ENCODE data around the gene PIRT. TPM values are rescaled to one million over a fixed set of nuclear protein-coding genes. Genes with fewer than 3 reads are reported as not detected.

PIRT gene
- total RNA-seq, 1 donor from 2014 or later: 6.4 TPM

- Histone ChIP-seq H3K27me3 (no peaks in the 10 kb centered on the region), H3K9me3 (no peaks in the 10 kb centered on the region), H3K27ac (no peak overlapping the region), H3K4me3 (no peak overlapping the region), H3K4me1 (no peaks in the 10 kb centered on the region), H3K36me3 (no peaks in the 10 kb centered on the region)
- intact Hi-C loops (cut with DNase I): no loop called here
- no peak for DNase-seq (ENCODE audit: extremely low spot score in 2 of 2)
- TF ChIP-seq CTCF (IDR thresholded peaks at IDR 0.05) (no peak), POLR2AphosphoS5 (IDR thresholded peaks at IDR 0.05; ENCODE audit: insufficient read depth in 1 of 2, low read depth in 1 of 2) (no peak), POLR2A (IDR thresholded peaks at IDR 0.05) (no peak)
Measured at GRCh38 chr17:10821770-10822169, 16.1 kb downstream of the PIRT start.

DNA sequence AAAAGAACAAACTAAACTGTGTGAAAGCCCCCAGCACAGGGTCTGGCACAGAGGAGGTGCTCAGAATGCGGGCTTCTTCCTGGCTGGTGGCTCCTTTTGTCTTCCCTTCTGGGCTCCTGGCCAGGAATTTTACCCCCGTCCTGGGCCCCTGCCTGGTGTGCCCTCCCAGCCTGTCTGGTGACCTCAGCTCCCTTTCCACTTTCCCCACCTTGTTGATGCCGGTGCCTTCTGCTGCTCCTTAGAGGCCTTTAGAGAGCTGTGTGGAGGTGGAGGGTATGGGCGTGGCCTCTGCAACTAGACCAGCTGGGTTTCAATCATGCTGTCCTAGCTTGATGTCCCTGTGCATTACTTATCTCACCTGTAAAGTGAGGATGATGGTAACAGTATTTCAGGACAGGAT, 16.8 kb downstream of the PIRT start:
- intact Hi-C loops (cut with DNase I): no loop called here

DNA sequence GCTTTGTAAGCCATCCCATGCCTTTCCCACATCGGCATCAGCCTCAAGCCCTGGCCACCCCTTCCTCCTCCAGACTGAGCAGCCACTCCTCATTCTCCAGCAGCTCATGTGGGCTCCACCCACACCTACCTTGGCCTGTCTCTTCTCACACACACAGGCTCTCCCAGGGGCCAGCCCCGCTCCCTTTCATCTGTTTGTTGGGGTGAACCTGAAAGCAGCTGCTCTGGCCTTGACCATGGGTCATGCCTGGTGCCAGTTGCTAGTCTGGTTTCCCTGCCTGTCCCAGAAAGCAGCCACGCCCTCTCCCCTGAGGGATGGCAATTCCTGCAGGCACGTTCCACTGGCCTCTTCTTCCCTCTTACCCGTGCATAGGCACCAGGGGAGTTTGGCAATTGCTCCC, 22.6 kb downstream of the PIRT start:
- H3K4me3 ChIP-seq: no peak overlapping the region
- no peaks in the 10 kb centered on the region for H3K27me3 ChIP-seq
- no peaks in the 10 kb centered on the region for H3K36me3 ChIP-seq
- TF ChIP-seq CTCF (IDR thresholded peaks at IDR 0.05): no peak
- TF ChIP-seq POLR2A (IDR thresholded peaks at IDR 0.05): no peak
- no peak for TF ChIP-seq POLR2AphosphoS5 (IDR thresholded peaks at IDR 0.05; ENCODE audit: insufficient read depth in 1 of 2, low read depth in 1 of 2)
- no peak overlapping the region for H3K27ac ChIP-seq
- intact Hi-C loops (cut with DNase I): no loop called here
- no peaks in the 10 kb centered on the region for H3K9me3 ChIP-seq
- no peaks in the 10 kb centered on the region for H3K4me1 ChIP-seq
- no peak for DNase-seq (ENCODE audit: extremely low spot score in 2 of 2)

More for the DNA sequence above, 16.8 kb downstream of the PIRT start:
- H3K9me3 ChIP-seq: no peaks in the 10 kb centered on the region
- no peak overlapping the region for H3K4me3 ChIP-seq
- no peak overlapping the region for H3K27ac ChIP-seq
- no peaks in the 10 kb centered on the region for H3K27me3 ChIP-seq
- H3K4me1 ChIP-seq: no peaks in the 10 kb centered on the region
- H3K36me3 ChIP-seq: no peaks in the 10 kb centered on the region
- DNase-seq (ENCODE audit: extremely low spot score in 2 of 2): no peak
- TF ChIP-seq POLR2A (IDR thresholded peaks at IDR 0.05) (no peak), CTCF (IDR thresholded peaks at IDR 0.05) (no peak), POLR2AphosphoS5 (IDR thresholded peaks at IDR 0.05; ENCODE audit: insufficient read depth in 1 of 2, low read depth in 1 of 2) (no peak)

- TF ChIP-seq CTCF (IDR thresholded peaks at IDR 0.05) (no peak), POLR2A (IDR thresholded peaks at IDR 0.05) (no peak), POLR2AphosphoS5 (IDR thresholded peaks at IDR 0.05; ENCODE audit: insufficient read depth in 1 of 2, low read depth in 1 of 2) (no peak)
- Histone ChIP-seq H3K36me3 (no peaks in the 10 kb centered on the region), H3K4me3 (no peak overlapping the region), H3K27me3 (no peaks in the 10 kb centered on the region), H3K27ac (no peak overlapping the region), H3K4me1 (no peaks in the 10 kb centered on the region), H3K9me3 (no peaks in the 10 kb centered on the region)
- DNase-seq (ENCODE audit: extremely low spot score in 2 of 2): no peak
- intact Hi-C loops (cut with DNase I): no loop called here
Measured at GRCh38 chr17:10814075-10814474, 23.8 kb downstream of the PIRT start.

- no peak for TF ChIP-seq POLR2A (IDR thresholded peaks at IDR 0.05)
- TF ChIP-seq POLR2AphosphoS5 (IDR thresholded peaks at IDR 0.05; ENCODE audit: insufficient read depth in 1 of 2, low read depth in 1 of 2): no peak
- no peak for TF ChIP-seq CTCF (IDR thresholded peaks at IDR 0.05)
- intact Hi-C loops (cut with DNase I): no loop called here
- no peak overlapping the region for H3K4me3 ChIP-seq
- H3K9me3 ChIP-seq: no peaks in the 10 kb centered on the region
- H3K36me3 ChIP-seq: no peaks in the 10 kb centered on the region
- no peak for DNase-seq (ENCODE audit: extremely low spot score in 2 of 2)
- no peaks in the 10 kb centered on the region for H3K4me1 ChIP-seq
- H3K27ac ChIP-seq: no peak overlapping the region
- H3K27me3 ChIP-seq: no peaks in the 10 kb centered on the region
Measured at GRCh38 chr17:10812674-10813073, 25.2 kb downstream of the PIRT start.

All from vagina (tissue), 2 donors.